MCF 10A (cell line): Measurements from ENCODE around the gene DNAJC18. TPM values are rescaled to one million over a fixed set of nuclear protein-coding genes. Genes with fewer than 3 reads are reported as not detected.

Experiments used
- BruUV-seq: library from RNA; stranded (reverse); fragments of 400-500 nt; replicated peaks from 2 replicates; lab custom pipeline; 2021; lab: Mats Ljungman, UMichigan
- CTCF ChIA-PET: fragments of 300-600 bp; sonication (Branson Sonifier 250); formaldehyde crosslinking; extraction: SDS; loops from one replicate; lab custom pipeline; 2021; ENCODE audit warnings: antibody characterized with exemption, inconsistent platforms; lab: Yijun Ruan, JAX
- POLR2A ChIA-PET: fragments of 300-600, 350-650 bp; sonication (Branson Sonifier 250); formaldehyde crosslinking; extraction: SDS; loops from one replicate; lab custom pipeline; 2020; ENCODE audit warnings: antibody characterized with exemption, inconsistent platforms; lab: Yijun Ruan, JAX
- DNase-seq: peaks from one replicate; pipeline ENCODE4 v3.0.0-alpha.2; 2018; ENCODE audit not compliant: unreplicated experiment
- H3K27ac Mint-ChIP-seq: one replicate; pipeline ENCODE4 v1.8.0; 2022; ENCODE audit warnings: mild to moderate bottlenecking, low read depth, mixed read lengths; ENCODE audit not compliant: unreplicated experiment
- H3K27me3 Mint-ChIP-seq: one replicate; pipeline ENCODE4 v1.8.0; 2022; ENCODE audit warnings: mixed read lengths; ENCODE audit not compliant: insufficient read depth, unreplicated experiment
- H3K36me3 Mint-ChIP-seq: one replicate; pipeline ENCODE4 v1.8.0; 2022; ENCODE audit warnings: mild to moderate bottlenecking, moderate library complexity, mixed read lengths; ENCODE audit not compliant: insufficient read depth, unreplicated experiment
- H3K4me1 Mint-ChIP-seq: one replicate; pipeline ENCODE4 v1.8.0; 2022; ENCODE audit warnings: mixed read lengths; ENCODE audit not compliant: insufficient read depth, unreplicated experiment
- H3K4me3 Mint-ChIP-seq: one replicate; pipeline ENCODE4 v1.8.0; 2022; ENCODE audit warnings: mild to moderate bottlenecking, moderate library complexity, mixed read lengths; ENCODE audit not compliant: unreplicated experiment
- H3K9me3 Mint-ChIP-seq: one replicate; pipeline ENCODE4 v1.8.0; 2022; ENCODE audit warnings: mixed read lengths; ENCODE audit not compliant: unreplicated experiment
- intact Hi-C: fragments of 100-400 bp; cut with micrococcal nuclease; formaldehyde crosslinking; loops from 2 replicates; pipeline ENCODE4 v1.14.1; 2022
- total RNA-seq: library from RNA; stranded (reverse); gene quantifications from 2 replicates; pipeline ENCODE4 v1.2.3, GENCODE V29; 2022
- TF ChIP-seq, protein P1 (sequence below): fragments of 200-600 bp; IDR thresholded peaks from one replicate; pipeline ENCODE4 v1.8.0; 2022; ENCODE audit warnings: antibody characterized with exemption, mild to moderate bottlenecking; ENCODE audit not compliant: unreplicated experiment

DNAJC18 gene
- total RNA-seq, 1 experiment from 2014 or later: 15.1 TPM

DNA sequence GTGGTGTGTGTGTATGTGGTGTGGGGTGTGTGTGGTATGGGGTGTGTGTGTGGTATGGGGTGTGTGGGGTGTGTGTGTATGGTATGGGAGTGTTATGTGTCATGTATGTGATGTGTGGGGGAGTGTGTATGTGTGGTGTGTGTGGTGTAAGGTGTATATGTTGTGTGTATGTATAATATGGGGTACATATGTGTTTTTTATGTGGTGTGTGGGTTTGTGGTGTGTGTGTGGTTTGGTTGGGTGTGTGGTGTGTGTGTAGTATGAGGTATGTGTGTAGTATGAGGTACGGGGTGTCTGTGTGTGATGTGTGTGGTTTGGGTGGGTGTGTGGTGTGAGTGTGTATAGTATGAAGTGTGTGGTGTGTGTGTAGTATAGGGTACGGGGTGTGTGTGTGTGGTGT lies 11.9 kb upstream of the DNAJC18 start:
- Mint-ChIP-seq H3K36me3 (no peaks in the 10 kb centered on the region), H3K4me3 (no peak overlapping the region), H3K27ac (no peak overlapping the region), H3K27me3 (no peaks in the 10 kb centered on the region), H3K9me3 (no peaks in the 10 kb centered on the region), H3K4me1 (peaks cover 15% of the 10 kb centered on the region)
- POLR2A ChIA-PET: no interaction called here
- intact Hi-C loops: no loop called here
- TF ChIP-seq, protein P1, sequence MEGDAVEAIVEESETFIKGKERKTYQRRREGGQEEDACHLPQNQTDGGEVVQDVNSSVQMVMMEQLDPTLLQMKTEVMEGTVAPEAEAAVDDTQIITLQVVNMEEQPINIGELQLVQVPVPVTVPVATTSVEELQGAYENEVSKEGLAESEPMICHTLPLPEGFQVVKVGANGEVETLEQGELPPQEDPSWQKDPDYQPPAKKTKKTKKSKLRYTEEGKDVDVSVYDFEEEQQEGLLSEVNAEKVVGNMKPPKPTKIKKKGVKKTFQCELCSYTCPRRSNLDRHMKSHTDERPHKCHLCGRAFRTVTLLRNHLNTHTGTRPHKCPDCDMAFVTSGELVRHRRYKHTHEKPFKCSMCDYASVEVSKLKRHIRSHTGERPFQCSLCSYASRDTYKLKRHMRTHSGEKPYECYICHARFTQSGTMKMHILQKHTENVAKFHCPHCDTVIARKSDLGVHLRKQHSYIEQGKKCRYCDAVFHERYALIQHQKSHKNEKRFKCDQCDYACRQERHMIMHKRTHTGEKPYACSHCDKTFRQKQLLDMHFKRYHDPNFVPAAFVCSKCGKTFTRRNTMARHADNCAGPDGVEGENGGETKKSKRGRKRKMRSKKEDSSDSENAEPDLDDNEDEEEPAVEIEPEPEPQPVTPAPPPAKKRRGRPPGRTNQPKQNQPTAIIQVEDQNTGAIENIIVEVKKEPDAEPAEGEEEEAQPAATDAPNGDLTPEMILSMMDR: no peak
- CTCF ChIA-PET: no interaction called here
- no TSS peak for BruUV-seq
- no peak for DNase-seq

DNA sequence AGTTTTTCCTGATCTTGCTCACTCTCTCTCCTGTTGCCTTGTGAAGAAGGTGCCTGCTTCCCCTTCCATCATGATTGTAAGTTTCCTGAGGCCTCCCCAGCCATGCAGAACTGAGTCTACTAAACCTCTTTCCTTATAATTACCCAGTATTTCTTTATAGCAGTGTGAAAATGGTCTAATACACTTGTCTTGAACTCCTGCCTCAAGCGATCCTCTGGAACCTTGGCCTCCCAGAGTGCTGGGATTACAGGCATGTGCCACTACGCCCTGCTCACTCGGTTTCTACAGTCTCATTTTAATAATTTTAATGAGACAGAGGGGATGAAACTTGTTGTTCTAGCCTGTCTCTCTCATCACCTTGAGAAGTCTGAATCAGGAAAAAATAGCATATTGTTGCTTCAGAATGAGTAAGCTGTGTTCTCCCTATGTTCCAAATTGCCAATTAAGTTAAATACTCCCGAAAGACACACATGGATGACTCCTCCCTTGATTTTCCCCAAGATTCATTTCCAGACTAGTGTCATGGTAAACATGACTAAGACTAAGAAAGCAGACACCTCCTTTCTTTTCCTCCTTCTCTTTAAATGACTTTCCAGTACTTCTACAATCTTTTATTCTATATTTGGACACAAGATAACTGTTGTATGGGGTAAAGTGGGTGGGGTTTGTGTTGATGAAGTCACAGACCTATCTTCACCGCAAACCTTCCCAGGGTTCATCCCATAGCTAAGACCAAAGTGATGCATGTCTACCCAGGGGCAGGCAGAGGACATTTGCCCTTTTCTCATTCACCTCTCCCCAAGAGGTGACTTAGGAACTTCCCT lies 7.8 kb upstream of the DNAJC18 start:
- no peak overlapping the region for H3K4me3 Mint-ChIP-seq
- peaks cover 17% of the 10 kb centered on the region for H3K4me1 Mint-ChIP-seq
- ChIA-PET CTCF (interaction anchor here (0.6 to 3.7 kb wide), 3 partner anchors 11 to 24 kb away, joined by 3 to 28 read pairs (median 4); no protein-coding TSS in a partner anchor), POLR2A (interaction anchor here (1.3 to 1.5 kb wide), 3 partner anchors 11 to 50 kb away, joined by 4 to 5 read pairs (median 4); no protein-coding TSS in a partner anchor)
- H3K27me3 Mint-ChIP-seq: no peaks in the 10 kb centered on the region
- H3K9me3 Mint-ChIP-seq: no peaks in the 10 kb centered on the region
- TF ChIP-seq, protein P1: no peak
- no peaks in the 10 kb centered on the region for H3K36me3 Mint-ChIP-seq
- intact Hi-C loops: no loop called here
- H3K27ac Mint-ChIP-seq: no peak overlapping the region
- DNase-seq: no peak
- BruUV-seq: no TSS peak

DNA sequence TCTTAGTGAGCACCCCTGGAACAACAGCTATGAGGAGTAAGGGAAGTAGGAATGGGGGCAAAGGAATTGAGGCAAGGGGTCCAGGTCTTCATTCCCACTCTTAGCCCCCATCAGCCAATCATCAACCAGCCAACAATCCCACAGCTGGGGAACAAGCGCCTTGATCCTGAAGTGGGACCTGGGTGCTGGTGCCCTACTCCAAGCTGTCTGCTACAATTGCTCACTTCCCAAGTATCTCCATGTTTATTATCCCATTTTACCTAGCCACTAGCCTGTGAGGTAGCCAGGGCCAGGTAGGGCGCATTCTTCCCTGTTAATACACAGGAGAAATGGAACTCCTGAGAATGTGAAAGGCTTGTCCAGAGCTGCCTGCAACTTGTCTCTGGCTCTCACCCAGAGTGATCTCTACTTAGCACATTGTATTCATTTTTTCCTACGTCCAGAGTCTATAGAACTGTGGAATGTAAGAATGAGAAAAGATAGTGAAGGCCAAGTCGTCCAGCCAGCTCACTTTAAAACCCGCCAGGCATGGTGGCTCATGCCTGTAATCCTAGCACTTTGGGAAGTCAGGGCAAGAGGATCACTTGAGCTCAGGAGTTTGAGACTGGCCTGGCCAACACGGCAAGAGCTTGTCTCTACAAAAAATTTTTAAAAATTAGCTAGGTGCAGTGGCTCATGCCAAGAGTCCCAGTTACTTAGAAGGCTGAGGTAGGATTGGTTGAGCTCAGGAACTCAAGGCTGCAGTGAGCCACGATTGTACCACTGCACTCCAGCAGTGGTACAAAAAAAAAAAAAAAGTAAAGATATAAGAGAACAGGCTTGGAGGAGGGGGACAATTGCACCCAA lies 6.2 kb upstream of the DNAJC18 start:
- POLR2A ChIA-PET: interaction anchor here (0.6 to 2.2 kb wide), 11 partner anchors 9 to 981 kb away, joined by 3 to 15 read pairs (median 3); partner anchors contain the start of genes SMIM33, STING1 and UBE2D2

More for the DNA sequence above, 6.2 kb upstream of the DNAJC18 start:
- peak overlapping the region; percentile 16 for H3K27ac Mint-ChIP-seq
- H3K4me3 Mint-ChIP-seq: no peak overlapping the region
- TF ChIP-seq, protein P1: no peak
- H3K9me3 Mint-ChIP-seq: no peaks in the 10 kb centered on the region
- no peaks in the 10 kb centered on the region for H3K36me3 Mint-ChIP-seq
- CTCF ChIA-PET: interaction anchor here (0.5 to 3.7 kb wide), 11 partner anchors 9 to 130 kb away, joined by 3 to 28 read pairs (median 4); partner anchors contain the start of gene STING1
- H3K27me3 Mint-ChIP-seq: no peaks in the 10 kb centered on the region
- intact Hi-C loops: no loop called here
- peaks cover 17% of the 10 kb centered on the region for H3K4me1 Mint-ChIP-seq
- DNase-seq: no peak
- no TSS peak for BruUV-seq
